ENCODE measurements around the gene MROH7. TPM values are rescaled to one million over a fixed set of nuclear protein-coding genes. Genes with fewer than 3 reads are reported as not detected.

MROH7 gene
- total and polyA plus RNA-seq, 2 of the 13 experiments (the other 11 are each of a cell fraction or from before 2014, with no cell fraction given) = 0.09 TPM

DNA sequence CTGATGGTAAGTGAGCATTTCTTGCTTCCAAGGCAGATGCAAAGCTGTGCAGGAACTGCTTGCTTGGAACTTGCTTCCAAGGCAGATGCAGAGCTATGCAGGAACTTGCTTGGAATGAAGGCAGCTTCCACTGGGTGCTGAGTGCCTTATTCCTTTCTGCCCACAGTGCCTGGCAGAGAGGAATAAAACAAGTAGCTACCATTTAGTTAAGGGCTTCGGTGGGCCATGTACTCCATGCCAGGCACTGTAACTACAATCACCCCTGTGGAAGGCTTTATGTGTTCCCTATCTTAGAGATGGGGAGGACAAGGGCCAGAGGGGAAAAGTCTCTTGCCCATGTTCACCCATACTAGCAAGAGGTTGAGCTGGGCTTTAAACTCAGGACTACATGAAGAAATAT is 8.3 kb downstream of the MROH7 start (continued):
- no peak for TF ChIP-seq FOXM1 (CRISPR knock-in tag; IDR thresholded peaks at IDR 0.05)
- TF ChIP-seq GATAD1 (CRISPR knock-in tag; IDR thresholded peaks at IDR 0.05) = no peak
- TF ChIP-seq ZNF83 (CRISPR knock-in tag; IDR thresholded peaks at IDR 0.05; ENCODE audit: borderline replicate concordance) = no peak
- TF ChIP-seq, protein P1, sequence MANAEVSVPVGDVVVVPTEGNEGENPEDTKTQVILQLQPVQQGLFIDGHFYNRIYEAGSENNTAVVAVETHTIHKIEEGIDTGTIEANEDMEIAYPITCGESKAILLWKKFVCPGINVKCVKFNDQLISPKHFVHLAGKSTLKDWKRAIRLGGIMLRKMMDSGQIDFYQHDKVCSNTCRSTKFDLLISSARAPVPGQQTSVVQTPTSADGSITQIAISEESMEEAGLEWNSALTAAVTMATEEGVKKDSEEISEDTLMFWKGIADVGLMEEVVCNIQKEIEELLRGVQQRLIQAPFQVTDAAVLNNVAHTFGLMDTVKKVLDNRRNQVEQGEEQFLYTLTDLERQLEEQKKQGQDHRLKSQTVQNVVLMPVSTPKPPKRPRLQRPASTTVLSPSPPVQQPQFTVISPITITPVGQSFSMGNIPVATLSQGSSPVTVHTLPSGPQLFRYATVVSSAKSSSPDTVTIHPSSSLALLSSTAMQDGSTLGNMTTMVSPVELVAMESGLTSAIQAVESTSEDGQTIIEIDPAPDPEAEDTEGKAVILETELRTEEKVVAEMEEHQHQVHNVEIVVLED (CRISPR knock-in tag; IDR thresholded peaks at IDR 0.05; ENCODE audit: borderline replicate concordance) = no peak
- TF ChIP-seq SNAPC2 (CRISPR knock-in tag; IDR thresholded peaks at IDR 0.05) = no peak
- no peak for TF ChIP-seq POLR2AphosphoS5 (IDR thresholded peaks at IDR 0.05; ENCODE audit: low read depth, low read length)
- TF ChIP-seq HES4 (CRISPR knock-in tag; IDR thresholded peaks at IDR 0.05; ENCODE audit: borderline replicate concordance) = no peak
- TF ChIP-seq ZKSCAN5 (CRISPR knock-in tag; IDR thresholded peaks at IDR 0.05) = no peak
- TF ChIP-seq ELF1 (CRISPR knock-in tag; IDR thresholded peaks at IDR 0.05) = no peak
- TF ChIP-seq CENPT (CRISPR knock-in tag; IDR thresholded peaks at IDR 0.05; ENCODE audit: low read depth) = no peak
- no peak for TF ChIP-seq FOXK2 (IDR thresholded peaks at IDR 0.05)
- TF ChIP-seq ZNF136 (CRISPR knock-in tag; IDR thresholded peaks at IDR 0.05; ENCODE audit: low read depth) = no peak
- no peak for TF ChIP-seq SIN3A (IDR thresholded peaks at IDR 0.05; ENCODE audit: borderline replicate concordance, low read depth, low read length)

DNA sequence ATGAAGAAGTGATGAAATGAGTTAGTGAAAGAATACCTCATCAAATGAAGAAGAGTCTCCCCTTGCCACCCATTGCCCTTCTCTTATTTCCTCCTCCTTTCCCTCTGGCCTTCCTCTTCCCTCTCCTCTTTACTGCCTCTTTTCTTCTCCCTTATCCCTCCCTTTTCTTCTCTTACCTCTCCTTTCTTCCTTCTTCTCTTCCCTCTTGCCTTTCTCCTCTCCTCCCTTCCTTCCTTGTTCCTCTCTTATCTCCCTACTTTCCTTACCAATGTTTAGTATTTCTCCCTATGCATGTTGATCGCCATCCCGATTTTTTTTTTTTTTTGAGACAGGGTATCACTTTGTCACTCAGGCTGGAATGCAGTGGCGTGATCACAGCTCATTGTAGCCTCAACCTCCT is 8.8 kb downstream of the MROH7 start:
- H3K4me2 ChIP-seq (ENCODE audit: low read depth, low read length) = peak overlapping the region; percentile 89; the same call in 1 of the 2 replicates
- no peaks in the 10 kb centered on the region for H4K20me1 ChIP-seq (ENCODE audit: insufficient read depth, low read length)
- ChIA-PET CTCF (ENCODE audit: low intra/inter-chr PET ratio, low total read pairs) (no interaction called here), POLR2A (no interaction called here)
- ATAC-seq (no peak), DNase-seq (ENCODE audit: low spot score) (no peak), FAIRE-seq (no peak)
- no TSS peak for BruUV-seq (replicated peaks)
- no peaks in the 10 kb centered on the region for H3K79me2 ChIP-seq (ENCODE audit: insufficient read depth, low read length)
- H3K9ac ChIP-seq (ENCODE audit: insufficient read depth, low read depth, low read length) = no peak overlapping the region
- intact Hi-C loops (cut with micrococcal nuclease; ENCODE audit: unreplicated experiment) = no loop called here
- TF ChIP-seq, protein P2, sequence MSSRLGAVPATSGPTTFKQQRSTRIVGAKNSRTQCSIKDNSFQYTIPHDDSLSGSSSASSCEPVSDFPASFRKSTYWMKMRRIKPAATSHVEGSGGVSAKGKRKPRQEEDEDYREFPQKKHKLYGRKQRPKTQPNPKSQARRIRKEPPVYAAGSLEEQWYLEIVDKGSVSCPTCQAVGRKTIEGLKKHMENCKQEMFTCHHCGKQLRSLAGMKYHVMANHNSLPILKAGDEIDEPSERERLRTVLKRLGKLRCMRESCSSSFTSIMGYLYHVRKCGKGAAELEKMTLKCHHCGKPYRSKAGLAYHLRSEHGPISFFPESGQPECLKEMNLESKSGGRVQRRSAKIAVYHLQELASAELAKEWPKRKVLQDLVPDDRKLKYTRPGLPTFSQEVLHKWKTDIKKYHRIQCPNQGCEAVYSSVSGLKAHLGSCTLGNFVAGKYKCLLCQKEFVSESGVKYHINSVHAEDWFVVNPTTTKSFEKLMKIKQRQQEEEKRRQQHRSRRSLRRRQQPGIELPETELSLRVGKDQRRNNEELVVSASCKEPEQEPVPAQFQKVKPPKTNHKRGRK (CRISPR knock-in tag; IDR thresholded peaks at IDR 0.05) = peak; percentile 74; the same call in 1 of the 2 replicates
- no peak for TF ChIP-seq NFATC3 (CRISPR knock-in tag; IDR thresholded peaks at IDR 0.05)
- no peaks in the 10 kb centered on the region for H3K36me3 ChIP-seq (replicated peaks in 1 of 2; ENCODE audit: control insufficient read depth in 1 of 2, insufficient read depth in 2 of 2, low read length in 2 of 2)
- H3K27ac ChIP-seq (ENCODE audit: extremely low read length, insufficient read depth, low read length) = no peak overlapping the region
- 36% methylated on average over 3 of the region's 3 CpGs for WGBS (ENCODE audit: low lambda C conversion rate)
- in situ Hi-C loops (cut with HindIII; ENCODE audit: extremely low pct_ligation_motif_present, low pct_unique_long_range_greater_than_20kb) = no loop called here
- H3K27me3 ChIP-seq (ENCODE audit: control insufficient read depth in 1 of 2, insufficient read depth in 2 of 2, low read length in 2 of 2) = no peaks in the 10 kb centered on the region
- H2AFZ ChIP-seq (ENCODE audit: low read length) = no peak overlapping the region
- H3K4me3 ChIP-seq (replicated peaks in 1 of 3; ENCODE audit: insufficient read depth in 1 of 3, low read depth in 2 of 3, low read length in 3 of 3) = no peak overlapping the region
- peaks cover 57% of the 10 kb centered on the region for H3K4me1 ChIP-seq (ENCODE audit: insufficient read depth, low read length)
- no peaks in the 10 kb centered on the region for H3K9me3 ChIP-seq (ENCODE audit: low read length)

All from HepG2 (cell line).